D721Med (cell line): ENCODE measurements around the gene NBAS.

ENCODE experiments used
- DNase-seq: peaks from one replicate; pipeline ENCODE4 v3.0.0; 2011; ENCODE audit warnings: low spot score; ENCODE audit not compliant: insufficient read length
- FAIRE-seq: peaks from 2 replicates; lab custom pipeline; 2011; peaks lifted over from hg19 to GRCh38; lab: Jason Lieb, UNC
- CTCF ChIP-seq: IDR thresholded peaks from 2 replicates; pipeline ENCODE4 v1.5.1; 2012; ENCODE audit warnings: mild to moderate bottlenecking, control low read depth; ENCODE audit not compliant: insufficient read depth; ENCODE audit errors: missing control alignments

NBAS gene

GRCh38 chr2:15383695-15384350 lies 177.3 kb downstream of the NBAS start:
- DNase-seq (no peak), FAIRE-seq (no peak)
- TF ChIP-seq CTCF: no peak

- FAIRE-seq: no peak
- no peak for DNase-seq
- TF ChIP-seq CTCF: no peak
These were observed 182.8 kb downstream of the NBAS start for GRCh38 chr2:15378148-15378908.

- no peak for TF ChIP-seq CTCF
- no peak for FAIRE-seq
- DNase-seq: no peak
These were observed 183.9 kb downstream of the NBAS start for GRCh38 chr2:15377202-15377601.

GRCh38 chr2:15372019-15372418 lies 189.1 kb downstream of the NBAS start:
- DNase-seq (no peak), FAIRE-seq (no peak)
- no peak for TF ChIP-seq CTCF

- DNase-seq (no peak), FAIRE-seq (no peak)
- no peak for TF ChIP-seq CTCF
These were observed 192.0 kb downstream of the NBAS start for GRCh38 chr2:15369129-15369528.

GRCh38 chr2:15367715-15368114 lies 193.4 kb downstream of the NBAS start:
- FAIRE-seq (no peak), DNase-seq (no peak)
- TF ChIP-seq CTCF: no peak

- DNase-seq (no peak), FAIRE-seq (no peak)
- no peak for TF ChIP-seq CTCF
These were observed 193.9 kb downstream of the NBAS start for GRCh38 chr2:15367205-15367604.
